NK-92 treated with Interleukin-12 subunit alpha and Interleukin-12 subunit beta, amount 100 ng/mL, for 24 hours (cell line): ENCODE measurements around the gene NDUFA6.

Experiments used
- DNase-seq: peaks from one replicate; lab custom pipeline; 2025; lab: John Stamatoyannopoulos, UW

The NDUFA6 gene

DNA sequence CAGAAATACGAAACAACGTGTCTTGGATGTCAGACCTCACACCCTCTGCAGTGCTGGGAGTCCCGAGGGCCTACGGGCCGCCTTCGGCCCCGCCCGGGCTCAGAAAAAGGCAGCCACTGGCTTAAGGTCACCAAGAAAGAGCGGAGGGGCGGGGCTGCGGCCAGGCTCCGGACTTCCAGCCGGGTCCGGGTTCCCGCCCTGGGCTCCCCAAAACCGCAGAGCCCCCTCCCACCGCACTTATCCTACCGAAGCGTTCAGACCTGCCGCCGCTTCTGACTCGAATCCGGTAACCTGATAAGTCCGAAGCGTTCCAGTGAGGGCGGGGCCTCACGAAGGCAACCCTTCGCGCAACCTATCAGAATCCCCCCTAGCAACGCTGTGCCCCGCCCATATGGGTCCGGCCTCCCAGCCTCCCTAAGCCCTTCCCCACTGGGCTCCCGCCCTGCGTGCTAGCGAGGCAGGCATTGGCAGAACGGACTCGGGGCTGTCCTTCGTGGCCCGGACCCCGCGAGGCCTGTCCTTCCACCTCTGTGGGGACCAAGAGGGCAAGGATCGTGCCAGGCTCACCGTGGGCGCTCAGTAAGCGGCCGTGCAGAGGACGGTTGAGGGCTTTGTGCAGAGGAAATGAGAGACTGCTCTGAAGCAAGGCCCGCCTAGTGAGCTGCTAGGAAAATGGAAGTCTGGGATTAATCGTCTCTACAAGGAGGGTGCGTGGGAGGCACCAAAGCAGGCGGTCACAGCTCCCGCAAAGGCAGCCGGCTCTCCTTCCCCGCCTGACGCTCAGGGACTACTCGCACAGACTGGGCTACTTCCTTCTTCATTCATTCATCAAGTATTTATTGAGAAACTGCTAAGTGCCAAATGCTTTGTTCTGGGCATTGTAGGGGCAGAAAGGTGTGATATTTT is 19.8 kb downstream of the NDUFA6 start, which contains the start of gene NAGA:
Gene NAGA (minus strand): TSS at position 296 of the 906 bp plus-strand sequence. CDS start 515 bp downstream, outside the sequence.
- DNase-seq = peak; percentile 72

DNA sequence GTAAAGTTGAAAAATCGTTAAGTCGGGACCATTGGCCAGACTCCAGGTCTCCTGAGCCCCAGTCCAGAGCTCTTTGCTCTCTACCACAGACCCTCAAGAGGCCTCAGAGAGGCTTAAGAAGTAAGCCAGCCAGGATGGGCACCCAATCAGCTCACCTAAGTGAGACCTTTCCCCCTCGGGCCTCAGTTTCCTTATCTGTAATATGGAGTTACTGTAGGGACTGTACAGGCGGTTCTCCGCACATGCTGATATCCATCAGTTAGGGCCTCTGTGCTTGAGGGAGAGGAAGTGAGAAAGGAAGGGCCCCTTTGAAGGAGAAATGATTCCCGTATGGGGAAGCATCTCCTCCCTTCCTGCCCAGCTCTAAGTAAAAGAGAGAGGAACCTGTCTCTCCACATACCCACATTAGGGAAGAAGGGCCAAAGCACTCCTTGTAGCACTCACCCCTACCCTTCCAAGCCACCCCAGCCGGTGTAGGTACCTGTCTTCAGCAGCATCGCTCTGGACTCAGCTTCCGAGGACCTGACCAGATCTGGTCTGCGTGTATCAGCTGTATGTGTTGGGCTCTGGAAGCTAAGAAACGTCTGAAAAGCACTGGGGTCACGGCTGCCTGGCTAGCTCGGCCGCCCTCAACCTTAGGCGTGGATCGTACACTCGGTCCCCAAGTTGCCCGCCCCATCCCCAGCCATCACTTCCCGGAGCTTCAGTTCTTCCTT is 20.6 kb downstream of the NDUFA6 start:
- DNase-seq = no peak

DNA sequence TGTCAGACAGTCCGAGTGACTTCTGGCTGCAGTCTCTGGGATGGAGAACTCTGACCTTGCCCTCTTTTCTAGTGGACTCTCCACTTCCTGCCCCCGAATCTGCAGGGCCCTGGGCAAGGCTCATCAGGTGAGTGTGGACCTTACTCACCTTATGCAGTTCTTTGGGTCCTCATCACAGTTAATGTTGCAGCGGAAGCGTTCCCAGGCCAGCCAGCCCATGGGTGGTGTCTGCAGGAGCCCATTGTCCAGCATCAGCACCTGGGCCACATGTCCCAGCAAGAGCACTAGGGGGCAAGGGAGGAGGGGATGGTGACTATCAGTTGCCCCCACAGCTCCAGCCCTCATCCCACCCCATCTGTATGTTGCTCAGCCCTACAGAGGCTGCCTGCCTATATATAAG is 22.3 kb downstream of the NDUFA6 start:
- DNase-seq = no peak

DNA sequence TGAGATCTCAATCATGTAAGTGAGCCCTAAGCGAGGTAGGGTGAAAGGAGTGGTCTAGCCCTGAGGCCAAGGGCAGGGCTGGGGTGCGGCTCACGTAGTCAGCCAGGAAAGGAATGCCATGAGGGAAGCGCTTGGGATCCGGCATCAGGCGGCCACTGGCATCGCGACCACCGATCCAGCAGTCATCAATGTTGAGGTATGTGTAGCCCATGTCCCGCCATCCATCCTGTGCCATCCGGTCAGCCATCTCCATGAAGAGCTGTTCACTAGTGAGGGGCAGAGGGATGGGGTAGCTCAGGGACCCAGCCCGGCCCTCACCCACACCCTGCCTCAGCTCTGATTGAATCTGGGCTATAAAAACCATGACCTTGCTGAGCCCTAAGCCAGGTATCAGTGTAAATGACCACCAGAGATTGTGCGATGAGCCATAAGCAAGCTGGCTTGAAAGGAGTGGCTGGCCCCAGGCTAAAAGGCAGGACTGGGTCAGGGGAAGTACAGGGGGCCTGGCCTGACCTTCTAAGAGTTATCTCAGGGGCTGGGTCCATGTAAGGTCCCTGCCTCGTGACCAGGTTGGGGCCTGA is 22.8 kb downstream of the NDUFA6 start:
- DNase-seq = no peak

DNA sequence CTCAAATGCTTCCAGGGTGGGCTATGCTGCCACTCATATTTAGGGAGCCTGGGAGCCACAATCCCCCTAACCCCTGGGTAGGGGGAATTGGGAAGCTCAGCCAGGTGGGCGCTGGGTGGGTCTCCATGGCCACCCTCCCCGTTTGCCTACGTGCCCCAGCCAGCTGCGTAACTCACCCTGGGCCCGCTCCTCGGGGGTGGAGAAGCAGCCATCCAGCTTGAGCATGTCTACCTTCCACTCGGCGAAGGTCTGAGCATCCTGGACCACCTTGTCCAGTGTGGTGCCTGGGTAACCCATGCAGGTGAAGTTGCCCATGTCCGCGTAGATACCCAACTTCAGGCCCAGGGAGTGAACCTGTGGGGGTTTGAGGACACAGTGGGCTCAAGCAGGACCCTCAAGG is 23.6 kb downstream of the NDUFA6 start:
- DNase-seq = no peak

DNA sequence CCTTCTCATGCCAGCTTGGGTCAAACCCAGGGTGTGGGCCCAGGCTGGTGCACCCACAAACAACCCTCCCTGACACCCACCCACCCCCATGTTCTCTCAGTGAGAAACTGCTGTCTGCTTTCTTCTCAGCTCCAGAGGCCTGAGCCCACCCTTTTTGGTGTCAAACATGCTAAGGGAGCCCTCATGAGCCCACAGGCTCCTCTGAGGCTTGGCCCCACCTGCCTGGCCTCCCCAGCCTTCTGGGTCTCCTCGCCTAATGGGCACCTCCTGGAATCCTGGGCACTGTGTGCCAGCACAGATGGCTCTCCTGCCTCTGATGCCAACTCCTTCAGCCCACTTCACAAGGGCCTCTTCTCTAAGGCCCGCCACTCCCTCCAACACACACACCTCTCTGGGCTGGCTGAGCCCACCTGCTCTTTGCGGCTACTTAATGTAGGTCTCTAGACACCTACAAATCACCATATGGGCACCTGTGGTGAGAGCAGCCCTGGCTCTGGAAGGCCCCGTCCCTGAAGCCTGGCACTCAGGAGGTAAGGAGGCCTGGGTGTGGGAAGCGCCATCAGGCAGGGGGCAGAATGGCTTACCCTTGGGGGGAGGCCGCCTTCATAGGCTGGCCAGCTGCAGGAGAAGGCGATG is 24.3 kb downstream of the NDUFA6 start:
- DNase-seq = no peak

DNA sequence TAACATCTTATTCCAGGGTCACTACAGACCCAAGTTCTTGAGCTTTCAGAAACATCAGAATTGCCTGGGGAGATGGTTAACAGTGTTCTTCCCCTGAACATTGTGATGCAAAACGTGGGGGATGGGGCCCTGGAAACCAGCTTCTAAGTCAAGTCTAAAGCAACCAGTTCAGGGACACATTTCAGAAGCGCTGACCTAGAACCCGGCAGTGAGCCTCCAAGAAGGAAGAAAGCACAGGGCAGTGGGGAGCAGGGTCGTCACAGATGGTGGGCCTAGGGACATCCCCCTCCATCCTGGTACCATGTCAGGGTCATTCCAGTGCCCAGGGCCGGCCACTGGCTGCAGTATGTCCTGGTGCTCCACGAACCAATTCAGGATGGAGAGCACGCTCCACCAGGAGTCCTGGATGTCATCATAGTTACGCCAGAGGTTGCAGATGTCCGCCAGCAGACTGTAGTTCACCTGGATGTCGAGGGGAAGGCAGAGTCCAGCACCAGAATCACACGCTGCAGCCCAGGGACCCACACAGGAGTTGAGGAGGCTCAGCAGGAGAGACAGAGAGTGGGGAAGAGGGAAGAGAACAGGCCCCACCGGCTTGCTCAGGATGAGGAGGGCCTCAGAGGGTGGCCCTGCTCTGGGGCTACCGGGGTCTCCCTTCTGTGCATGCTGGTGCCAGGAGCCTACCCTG is 25.0 kb downstream of the NDUFA6 start:
- no peak for DNase-seq

DNA sequence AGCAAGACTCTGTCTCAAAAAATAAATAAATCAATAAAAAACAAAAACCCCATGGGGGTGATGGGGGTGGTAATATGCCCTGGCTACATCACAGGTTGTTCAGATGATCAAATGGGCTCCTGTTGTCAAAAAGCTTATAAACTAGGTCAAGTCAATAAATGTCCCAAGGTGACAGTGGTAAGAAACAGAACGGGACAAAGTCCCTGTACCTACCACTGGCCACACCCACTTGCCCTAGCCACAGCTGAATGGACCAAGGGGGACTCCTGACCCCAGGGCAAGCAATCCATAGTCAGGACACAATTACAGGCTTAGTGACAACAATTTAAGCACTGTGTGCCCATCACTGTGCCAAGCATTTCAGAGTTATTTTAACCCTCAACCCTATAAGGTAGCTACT is 25.9 kb downstream of the NDUFA6 start:
- no peak for DNase-seq

DNA sequence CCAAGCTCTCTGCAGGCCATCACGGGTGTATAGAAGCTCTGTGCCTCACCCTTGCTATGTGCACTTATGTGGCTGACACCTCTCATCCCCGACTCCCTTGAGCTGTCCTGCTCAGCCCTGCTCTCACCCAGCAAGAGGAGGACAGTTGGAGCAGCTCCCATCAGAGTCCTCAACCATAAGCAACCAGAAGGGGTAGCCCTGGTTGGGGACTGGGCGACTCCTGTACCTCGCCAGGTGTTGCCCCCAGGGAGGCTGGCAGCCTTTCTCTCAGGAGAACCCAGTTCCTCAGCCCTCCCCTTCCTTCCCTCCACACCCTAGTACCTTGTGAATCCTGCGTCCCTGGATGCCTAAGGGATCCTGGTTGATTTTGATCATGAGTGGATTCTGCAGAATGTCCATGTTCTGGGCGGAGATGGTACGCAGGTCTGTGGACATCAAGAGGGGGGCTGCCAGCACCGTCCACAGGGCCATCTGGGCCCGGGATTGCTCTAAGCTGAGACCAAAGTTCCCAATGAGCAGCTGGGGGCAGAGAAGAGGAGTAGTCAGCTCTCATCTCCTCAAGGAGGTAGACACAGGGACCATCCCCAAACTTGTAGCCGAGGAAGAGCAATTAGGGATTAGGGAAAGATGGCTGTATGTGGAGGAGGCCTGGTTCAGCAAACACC is 27.9 kb downstream of the NDUFA6 start:
- no peak for DNase-seq

DNA sequence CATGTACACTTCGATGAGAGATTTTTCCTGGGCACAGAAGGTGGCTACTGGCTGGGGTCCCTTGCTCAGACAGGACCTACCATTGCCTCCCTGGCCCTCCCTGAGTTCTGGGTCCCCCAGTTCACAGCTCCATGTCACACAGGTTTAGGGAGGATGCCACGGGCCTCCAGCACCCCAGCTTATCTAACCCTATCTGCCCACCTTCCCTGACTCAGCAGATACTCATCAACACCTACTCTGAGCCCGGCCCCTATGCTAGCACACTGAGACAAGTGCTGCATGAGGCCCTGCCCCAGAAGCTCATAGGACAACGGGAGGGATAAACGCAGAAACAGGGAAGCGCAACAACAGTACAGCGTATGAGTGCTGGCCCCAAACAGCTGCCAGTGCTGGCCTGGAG is 29.5 kb downstream of the NDUFA6 start:
- no peak for DNase-seq

DNA sequence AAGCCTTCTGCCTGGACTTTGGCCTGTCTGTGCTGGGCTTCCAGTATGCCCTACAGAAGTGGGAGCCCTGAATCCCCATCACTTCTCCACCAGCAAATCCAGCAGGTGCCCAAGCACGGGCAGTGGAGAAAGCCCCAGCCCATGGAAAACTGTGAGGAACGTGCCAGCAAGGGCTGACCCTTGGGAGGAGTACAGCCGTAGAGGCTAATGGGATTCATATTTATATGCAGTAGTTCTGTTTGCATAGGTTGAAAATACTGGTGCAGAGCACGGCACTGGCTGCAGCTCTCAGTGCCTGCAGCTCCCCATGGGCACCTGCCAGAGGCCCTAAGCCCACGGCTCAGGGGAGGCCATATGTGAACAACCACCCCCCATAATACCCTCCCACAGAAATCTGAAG is 30.1 kb downstream of the NDUFA6 start:
- DNase-seq = no peak

DNA sequence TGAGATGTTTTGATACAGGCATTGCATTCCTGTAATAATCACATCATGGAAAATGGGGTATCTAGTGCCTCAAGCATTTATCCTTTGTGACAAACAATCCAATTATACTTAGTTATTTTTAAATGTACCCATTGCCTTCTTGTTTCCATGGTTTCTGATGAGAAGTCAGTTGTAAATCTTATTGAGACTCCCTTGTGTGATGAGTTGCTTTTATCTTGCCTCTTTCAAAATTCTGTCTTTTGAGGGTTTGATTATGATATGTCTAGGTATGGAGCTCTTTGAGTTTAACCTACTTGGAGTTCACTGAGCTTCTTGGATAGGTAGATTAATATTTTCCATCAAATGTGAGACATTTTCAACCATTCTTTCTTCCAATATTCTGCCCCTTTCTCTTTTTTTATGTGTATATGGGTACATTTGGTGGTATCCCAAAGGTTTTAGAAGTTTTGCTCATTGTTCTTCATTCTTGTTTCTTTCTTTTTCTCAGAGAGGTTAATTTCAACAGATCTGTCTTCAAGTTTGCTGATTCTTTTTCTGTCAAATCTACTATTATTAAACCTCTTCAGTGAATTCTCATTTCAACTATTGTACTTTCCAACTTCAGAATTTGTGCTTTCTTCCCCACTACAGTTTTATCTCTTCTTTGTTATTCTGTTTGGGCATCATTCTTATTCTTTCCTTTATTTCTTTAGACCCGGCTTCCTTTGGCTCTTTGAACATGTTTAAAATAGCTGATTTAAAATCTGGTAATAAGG is 33.6 kb downstream of the NDUFA6 start:
- no peak for DNase-seq

DNA sequence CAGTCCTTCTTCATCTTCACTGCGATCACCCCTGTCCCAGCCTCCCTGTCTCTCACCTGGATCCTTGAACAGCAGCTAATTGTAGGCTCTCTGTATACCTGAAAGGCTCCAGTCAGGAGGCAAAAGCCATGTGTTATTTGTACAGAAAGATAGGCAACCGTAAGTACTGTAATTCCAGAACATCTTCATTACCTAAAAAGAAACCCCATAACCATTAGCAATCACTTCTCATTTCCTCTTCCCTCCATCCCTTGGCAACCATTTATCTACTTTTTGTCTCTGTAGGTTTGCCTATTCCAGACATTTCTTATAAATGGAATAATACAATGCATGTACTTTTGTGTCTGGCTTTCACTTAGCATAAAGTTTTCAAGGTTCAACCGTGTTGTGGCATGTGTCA is 37.8 kb downstream of the NDUFA6 start:
- DNase-seq = no peak

DNA sequence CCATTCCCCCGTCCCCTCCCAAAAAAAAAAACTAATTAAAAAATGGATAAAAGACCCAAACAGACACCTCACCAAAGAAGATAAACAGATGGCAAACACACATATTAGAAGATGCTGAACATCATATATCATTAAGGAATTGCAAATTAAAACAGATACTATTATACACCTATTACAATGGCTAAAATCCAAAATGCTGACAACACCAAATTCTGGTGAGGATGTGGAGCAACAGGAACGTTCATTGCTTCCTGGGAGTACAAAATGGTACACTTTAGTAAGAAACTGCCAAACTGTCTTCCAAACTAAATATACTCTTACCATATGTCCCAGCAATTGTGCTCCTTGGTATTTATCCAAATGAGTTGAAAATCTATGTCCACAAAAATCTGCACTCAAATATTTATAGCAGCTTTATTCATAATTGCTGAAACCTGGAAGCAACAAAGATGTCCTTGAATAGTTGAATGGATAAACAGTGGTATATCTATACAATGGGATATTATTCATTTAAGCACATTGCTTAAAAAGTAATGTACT is 39.9 kb downstream of the NDUFA6 start:
- no peak for DNase-seq

DNA sequence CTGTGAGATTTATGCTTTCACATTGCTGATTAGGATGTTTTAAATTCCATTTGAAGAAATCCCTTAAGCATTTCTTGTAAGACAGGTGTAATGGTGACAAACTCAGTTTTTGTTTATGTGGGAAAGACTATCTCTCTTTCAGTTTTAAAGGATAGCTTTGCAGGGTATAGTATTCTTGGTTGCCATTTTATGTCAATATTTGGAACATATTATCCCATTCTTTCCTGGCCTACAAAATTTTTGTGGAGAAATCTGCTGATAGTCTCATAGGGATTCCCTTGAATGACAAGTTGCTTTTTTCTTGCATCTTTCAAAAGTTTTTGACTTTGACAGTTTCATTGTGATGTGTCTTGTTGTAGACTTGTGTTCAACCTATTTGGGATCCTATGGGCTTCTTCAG is 48.8 kb downstream of the NDUFA6 start:
- no peak for DNase-seq

DNA sequence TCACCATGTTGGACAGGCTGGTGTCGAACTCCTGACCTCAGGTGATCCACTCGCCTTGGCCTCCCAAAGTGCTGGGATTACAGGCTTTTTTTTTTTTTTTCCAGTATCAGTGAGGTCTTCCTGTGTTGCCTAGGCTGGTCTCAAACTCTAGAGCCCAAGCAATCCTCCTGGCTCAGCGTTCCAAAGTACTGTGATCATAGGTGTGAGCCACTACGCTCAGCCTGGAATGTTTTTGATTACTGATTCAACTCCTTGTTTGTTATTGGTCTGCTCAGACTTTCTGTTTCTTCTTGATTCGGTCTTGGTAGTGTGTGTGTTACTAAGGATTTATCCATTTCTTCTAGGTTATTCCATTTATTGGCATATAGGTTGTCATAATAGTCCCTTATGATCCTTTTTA is 51.3 kb downstream of the NDUFA6 start:
- no peak for DNase-seq
